Upper lobe of right lung (tissue), 1 donor: Measurements from ENCODE around the gene BDH1. TPM values are rescaled to one million over a fixed set of nuclear protein-coding genes. Genes with fewer than 3 reads are reported as not detected.

Experiments
- ATAC-seq: fragments of 200-7000 bp; cut with Tn5 transposase; one replicate; pipeline ENCODE4 v1.9.1; 2020; ENCODE audit warnings: mild to moderate bottlenecking, moderate library complexity
- DNase-seq: peaks from one replicate; pipeline ENCODE4 v3.0.0-alpha.2; 2020
- H3K27ac ChIP-seq: fragments of 200-600 bp; one replicate; pipeline ENCODE4 v1.8.0; 2022
- H3K27me3 ChIP-seq: fragments of 200-600 bp; one replicate; pipeline ENCODE4 v1.8.0; 2022; ENCODE audit warnings: mild to moderate bottlenecking
- H3K36me3 ChIP-seq: fragments of 200-600 bp; one replicate; pipeline ENCODE4 v1.8.0; 2022
- H3K4me1 ChIP-seq: fragments of 200-600 bp; one replicate; pipeline ENCODE4 v1.8.0; 2022
- H3K4me3 ChIP-seq: fragments of 200-600 bp; one replicate; pipeline ENCODE4 v1.8.0; 2022; ENCODE audit warnings: mild to moderate bottlenecking
- H3K9me3 ChIP-seq: fragments of 200-600 bp; one replicate; pipeline ENCODE4 v1.8.0; 2022
- CTCF ChIP-seq: fragments of 200-600 bp; IDR thresholded peaks from one replicate; pipeline ENCODE4 v1.8.0; 2022; ENCODE audit warnings: antibody characterized with exemption
- intact Hi-C: fragments of 100-400 bp; cut with DNase I; formaldehyde crosslinking; loops from one replicate; pipeline ENCODE4 v1.11.0; 2022
- total RNA-seq: library from RNA; stranded (reverse); fragmentation: NEBNext Ultra II Directional; extraction: Animal tissue kit (Norgen Biotek cat#: 25700); gene quantifications from one replicate; pipeline ENCODE4 v1.2.1, GENCODE V29; 2021
- donor health status: DM: no; HTN: yes; CAD: no; lungs with severe emphysema.

The BDH1 gene
- total RNA-seq, 1 donor from 2014 or later, result 12.5 TPM

DNA sequence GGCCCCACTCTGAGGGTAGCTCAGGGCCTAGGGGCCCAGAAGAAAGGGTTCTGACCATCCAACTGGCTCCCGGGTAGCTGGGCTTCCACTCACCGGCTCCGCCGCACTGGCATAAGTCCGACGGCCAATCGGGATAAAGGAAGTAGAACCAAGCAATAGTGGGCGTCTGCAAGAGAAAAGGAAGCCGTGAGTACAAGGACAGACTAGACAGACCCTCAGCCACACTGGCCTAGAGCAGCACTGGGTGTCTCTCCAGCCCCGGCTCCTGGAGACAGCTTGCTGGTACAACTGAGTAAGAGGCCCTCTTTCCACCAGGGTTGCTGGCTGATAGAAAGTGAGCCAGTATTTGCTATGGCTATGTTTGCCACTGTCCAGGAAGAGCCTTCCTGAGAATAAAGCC lies 22.4 kb downstream of the BDH1 start:
- Histone ChIP-seq H3K4me1 (no peaks in the 10 kb centered on the region), H3K27ac (no peak overlapping the region), H3K9me3 (no peaks in the 10 kb centered on the region), H3K27me3 (no peaks in the 10 kb centered on the region), H3K36me3 (no peaks in the 10 kb centered on the region), H3K4me3 (no peak overlapping the region)
- no peak for DNase-seq
- TF ChIP-seq CTCF, result no peak
- peak; percentile 29 for ATAC-seq
- intact Hi-C loops, result no loop called here

DNA sequence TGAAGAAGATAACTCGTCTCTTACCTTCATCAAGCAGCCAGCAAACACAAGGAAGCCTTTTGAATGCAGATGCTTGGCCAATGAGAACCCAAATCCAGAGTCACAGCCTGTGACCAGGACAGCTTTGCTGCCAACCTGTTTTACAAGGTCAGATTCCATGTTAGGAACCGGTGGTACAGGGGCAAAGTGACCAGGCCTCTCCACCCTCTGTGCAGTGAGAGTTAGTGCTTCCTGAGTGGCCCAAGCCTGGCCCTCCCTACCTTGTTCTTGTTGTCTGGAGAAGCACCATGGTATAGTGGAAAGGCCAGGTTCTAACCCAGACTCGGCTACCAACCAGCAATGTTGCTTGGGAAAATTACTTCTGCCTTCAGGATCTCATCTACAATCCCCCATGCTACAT lies 23.4 kb downstream of the BDH1 start:
- H3K9me3 ChIP-seq, result no peaks in the 10 kb centered on the region
- H3K27me3 ChIP-seq, result no peaks in the 10 kb centered on the region
- H3K36me3 ChIP-seq, result no peaks in the 10 kb centered on the region
- intact Hi-C loops, result no loop called here
- H3K27ac ChIP-seq, result no peak overlapping the region
- no peak overlapping the region for H3K4me3 ChIP-seq
- H3K4me1 ChIP-seq, result no peaks in the 10 kb centered on the region
- no peak for DNase-seq
- no peak for TF ChIP-seq CTCF
- ATAC-seq, result no peak

DNA sequence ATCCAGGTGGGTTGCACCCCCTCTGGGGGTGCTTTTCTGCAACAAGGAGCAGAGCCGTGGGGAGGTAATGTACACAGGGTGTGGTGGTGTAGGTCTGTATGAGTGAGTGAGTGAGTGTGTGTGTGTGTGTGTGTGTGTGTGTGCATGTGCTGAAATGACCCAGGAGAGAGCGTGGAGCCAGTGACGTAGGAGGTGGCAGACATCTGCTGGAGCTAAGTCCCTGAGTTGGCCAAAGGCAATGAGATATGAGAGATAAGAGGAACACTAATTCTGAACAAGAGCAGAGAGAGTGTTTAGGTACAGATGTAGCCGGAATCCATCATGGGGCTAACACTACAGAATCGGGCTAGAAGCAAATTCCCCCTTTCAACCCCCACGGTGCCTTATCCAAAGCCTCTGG lies 27.6 kb downstream of the BDH1 start:
- ATAC-seq (no peak), DNase-seq (no peak)
- intact Hi-C loops, result no loop called here

DNA sequence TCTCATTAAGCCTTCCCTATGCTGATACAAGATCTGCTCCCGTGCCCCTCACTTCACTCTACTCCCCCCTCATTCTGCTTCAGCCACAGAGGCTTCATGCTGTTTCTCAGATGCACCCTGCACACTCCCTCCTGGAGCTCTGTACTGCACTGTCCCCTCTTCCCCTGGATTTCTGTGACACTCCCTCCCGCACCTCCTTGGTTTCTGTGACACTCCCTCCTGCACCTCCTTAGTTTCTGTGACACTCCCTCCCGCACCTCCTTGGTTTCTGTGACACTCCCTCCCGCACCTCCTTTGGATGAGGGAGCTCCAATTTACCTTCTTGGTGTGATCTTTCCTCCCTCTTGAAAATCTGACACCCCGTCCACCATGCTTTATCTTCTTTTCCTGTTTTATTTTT lies 28.2 kb downstream of the BDH1 start:
- DNase-seq (no peak), ATAC-seq (no peak)
- Histone ChIP-seq H3K4me1 (peaks cover 2% of the 10 kb centered on the region), H3K9me3 (no peaks in the 10 kb centered on the region), H3K36me3 (no peaks in the 10 kb centered on the region), H3K4me3 (no peak overlapping the region), H3K27ac (no peak overlapping the region), H3K27me3 (no peaks in the 10 kb centered on the region)
- intact Hi-C loops, result no loop called here
- TF ChIP-seq CTCF, result no peak

More for the DNA sequence above, 27.6 kb downstream of the BDH1 start:
- Histone ChIP-seq H3K27me3 (no peaks in the 10 kb centered on the region), H3K4me3 (no peak overlapping the region), H3K9me3 (no peaks in the 10 kb centered on the region), H3K4me1 (no peaks in the 10 kb centered on the region), H3K36me3 (no peaks in the 10 kb centered on the region), H3K27ac (no peak overlapping the region)
- TF ChIP-seq CTCF, result no peak

GRCh38 chr3:197525706-197526105 lies 30.1 kb downstream of the BDH1 start:
- Histone ChIP-seq H3K4me3 (no peak overlapping the region), H3K27ac (no peak overlapping the region), H3K36me3 (no peaks in the 10 kb centered on the region), H3K27me3 (no peaks in the 10 kb centered on the region), H3K4me1 (peaks cover 16% of the 10 kb centered on the region), H3K9me3 (no peaks in the 10 kb centered on the region)
- DNase-seq (peak; percentile 41), ATAC-seq (no peak)
- intact Hi-C loops, result no loop called here
- TF ChIP-seq CTCF, result no peak

GRCh38 chr3:197524128-197524527 lies 31.6 kb downstream of the BDH1 start:
- Histone ChIP-seq H3K27me3 (no peaks in the 10 kb centered on the region), H3K36me3 (no peaks in the 10 kb centered on the region), H3K4me3 (no peak overlapping the region), H3K27ac (no peak overlapping the region), H3K4me1 (peaks cover 16% of the 10 kb centered on the region), H3K9me3 (no peaks in the 10 kb centered on the region)
- DNase-seq, result no peak
- intact Hi-C loops, result no loop called here
- ATAC-seq, result no peak
- no peak for TF ChIP-seq CTCF
